GM19328 (cell line): Measurements from ENCODE around the gene SIM1.

Source experiments
- ATAC-seq: cut with Tn5 transposase; IDR thresholded peaks from one replicate; pipeline ENCODE4 v1.9.1; 2021; ENCODE audit warnings: mild to moderate bottlenecking, moderate library complexity; ENCODE audit not compliant: unreplicated experiment

The SIM1 gene

DNA sequence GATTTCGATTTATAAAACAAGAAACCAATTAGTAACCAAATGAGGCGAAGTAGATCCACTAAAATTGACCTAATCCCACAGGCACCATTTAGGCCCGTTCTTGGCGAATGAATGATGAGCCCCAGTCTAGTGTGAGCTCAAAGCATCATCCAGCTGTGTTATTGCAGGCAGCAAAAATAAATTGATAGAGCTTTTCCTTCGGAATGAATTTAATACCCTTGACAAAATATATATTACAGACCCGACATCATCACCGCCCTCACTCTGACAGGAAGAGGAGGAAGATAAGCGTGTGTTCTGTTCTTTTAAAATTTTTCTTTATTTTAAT is 7.8 kb downstream of the SIM1 start:
- no peak for ATAC-seq

DNA sequence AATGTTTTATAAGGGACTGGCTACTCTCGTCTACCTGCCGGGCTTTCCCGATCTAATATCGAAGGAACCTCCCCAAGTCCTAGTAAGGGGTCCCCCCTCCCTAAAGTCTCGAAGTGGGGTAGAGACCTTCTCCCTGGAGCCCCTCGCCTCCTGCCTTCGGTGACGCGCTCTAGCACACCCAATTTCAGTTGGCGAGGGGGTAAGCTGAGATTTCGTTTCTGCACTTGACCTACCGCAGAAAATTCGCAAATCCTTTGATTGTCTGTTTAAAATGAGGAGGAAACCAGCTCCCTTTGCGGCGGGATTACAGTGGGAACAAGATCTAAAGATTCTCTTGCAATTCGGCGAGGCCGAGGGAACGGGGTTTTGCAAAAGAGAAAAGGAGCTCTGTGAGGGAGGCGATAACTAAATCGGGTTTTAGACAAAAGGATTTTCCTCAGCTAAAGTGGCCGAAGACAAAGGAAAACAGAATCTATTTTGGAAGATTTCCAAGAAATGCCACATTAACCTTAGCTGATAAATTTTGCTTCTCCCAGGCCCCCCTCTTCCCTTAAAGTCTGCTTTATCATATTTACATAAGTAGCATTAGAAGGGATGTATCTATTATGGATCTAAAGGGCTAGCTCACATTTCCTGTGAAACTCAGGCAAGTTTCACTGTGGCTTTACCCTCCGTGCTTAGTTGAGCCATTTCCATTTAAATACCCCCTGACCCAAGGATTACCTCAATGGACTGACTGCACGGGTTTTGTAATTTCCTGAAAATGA is 8.4 kb downstream of the SIM1 start:
- ATAC-seq = no peak

DNA sequence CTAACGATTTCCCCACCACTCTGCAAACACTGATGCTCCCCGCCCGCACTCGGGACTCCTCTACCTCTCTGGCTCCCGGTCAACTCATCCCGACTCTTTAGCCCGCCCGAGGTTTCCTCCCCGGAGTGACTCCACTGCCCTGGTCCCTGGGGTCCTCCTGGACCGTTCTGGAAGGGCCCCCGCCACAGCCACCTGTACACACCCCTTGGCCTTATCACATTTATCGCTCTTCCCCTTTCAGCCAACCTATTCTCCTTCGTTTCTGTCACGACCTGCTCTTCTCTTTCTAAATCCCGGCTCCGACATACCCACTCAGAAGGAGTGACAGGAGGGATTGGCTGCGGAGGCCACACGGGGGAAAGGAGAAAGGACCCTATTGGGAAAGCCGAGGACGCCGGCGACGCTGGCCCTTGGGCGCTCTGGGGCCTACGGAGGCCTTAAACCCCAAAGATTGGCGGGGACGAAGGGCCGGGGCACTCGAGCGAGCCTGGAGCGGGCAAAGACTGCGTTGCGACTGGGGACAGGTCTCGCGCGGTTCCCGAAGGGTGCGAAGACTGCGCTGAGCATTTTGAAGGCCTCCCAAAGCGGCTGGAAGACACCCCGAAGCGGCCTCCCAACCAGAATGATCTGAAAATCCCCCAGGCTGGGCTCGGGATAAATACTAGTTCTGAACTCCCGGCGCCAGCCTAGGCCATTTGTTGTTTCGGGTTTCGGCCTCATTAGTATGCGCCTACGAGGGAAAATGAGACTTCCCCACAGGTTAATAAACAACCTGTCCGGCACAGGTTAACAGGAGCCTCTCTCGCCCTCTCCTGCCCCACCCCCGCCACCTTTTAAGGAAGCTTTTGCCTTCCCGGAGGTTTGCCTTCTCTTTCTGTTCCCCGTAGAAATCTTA is 9.2 kb downstream of the SIM1 start:
- ATAC-seq = no peak

DNA sequence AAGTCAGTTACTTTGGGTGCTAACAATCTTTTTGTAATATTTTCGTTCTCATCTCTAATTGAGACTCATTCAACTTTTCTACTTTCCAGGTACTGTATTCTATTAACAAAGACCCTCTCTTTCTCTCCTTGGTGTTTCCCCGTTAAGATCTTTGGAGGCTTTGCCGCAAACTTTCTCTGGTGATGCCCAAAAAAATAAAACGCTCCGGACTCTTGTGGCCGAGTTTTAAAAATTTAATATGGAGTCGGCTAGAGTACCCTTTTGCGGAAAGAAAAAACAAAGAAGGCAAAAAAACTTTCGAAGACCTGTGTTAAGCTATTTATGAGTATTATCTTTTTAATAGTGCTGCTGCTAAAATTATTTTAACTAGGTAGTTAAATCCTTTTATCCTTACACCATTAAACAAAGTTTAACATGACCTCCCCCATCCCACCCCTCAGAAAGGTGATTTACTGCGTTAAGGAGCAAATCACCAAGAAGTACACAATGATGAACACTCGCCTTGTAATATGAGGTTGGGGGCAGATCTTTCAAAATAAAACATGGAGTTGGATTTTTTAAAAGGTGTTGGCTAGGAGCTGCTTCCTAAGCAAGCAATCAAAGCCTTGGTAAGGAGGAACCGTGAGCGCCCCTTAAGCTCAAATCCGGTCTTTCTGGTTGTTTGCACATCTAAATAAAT is 10.0 kb downstream of the SIM1 start:
- no peak for ATAC-seq

DNA sequence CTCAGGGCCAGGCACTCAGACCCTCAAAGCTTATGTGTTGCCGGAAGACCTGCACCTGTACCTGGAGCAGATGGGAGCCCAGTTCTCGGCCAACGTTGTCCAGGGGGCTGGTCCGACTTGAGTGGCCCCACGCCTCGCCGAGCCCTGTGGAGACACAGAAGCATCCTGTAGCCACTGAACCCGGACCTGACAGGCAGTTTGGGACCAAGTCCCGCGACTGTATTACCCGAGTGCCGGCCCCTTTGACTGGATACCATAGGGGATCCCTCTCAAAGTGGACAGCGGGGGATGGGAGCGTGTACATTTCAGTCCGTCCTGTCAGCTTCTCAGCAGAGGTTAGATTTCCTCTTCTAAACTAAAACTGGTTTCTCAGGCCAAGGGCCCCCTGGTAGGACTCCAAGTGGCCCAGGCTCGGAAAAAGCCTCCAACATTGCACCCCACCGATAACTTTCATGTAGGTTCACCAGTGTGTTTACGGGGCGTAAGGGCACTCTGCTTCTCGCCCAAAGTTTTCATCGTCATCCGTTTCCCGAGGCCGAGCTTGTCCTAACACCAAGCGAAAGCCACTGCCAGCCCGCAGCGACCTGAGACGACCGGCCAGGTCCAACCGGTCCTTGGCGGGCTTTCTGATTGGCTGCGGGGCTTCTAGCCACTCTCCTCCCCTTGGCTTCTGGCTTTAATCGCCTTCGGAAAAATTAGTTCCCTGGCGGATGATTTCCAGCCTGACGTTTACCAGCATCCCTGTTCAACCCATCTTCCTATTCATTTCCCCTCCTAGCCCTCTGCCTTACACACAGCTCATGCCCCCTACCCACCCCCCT is 10.8 kb downstream of the SIM1 start:
- ATAC-seq = no peak

DNA sequence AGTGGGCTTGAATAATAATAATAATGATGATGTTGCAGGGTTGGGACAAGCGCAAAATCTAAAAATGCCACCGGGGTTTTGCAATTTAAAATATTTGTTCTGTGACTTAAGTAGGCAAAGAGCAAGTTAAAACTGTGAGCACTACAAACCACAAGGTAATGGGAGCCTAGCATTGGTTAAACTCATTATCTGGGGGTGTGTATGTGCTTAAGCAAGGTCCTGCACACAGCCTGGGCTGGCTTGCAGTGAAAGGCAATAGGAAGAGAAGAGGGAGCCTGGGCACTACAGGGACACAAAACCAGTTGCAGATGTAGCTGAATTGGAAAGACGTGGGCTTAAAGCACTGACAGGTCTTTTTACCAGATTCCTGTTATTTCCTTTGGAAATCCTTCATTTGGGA is 11.7 kb downstream of the SIM1 start:
- ATAC-seq = no peak

DNA sequence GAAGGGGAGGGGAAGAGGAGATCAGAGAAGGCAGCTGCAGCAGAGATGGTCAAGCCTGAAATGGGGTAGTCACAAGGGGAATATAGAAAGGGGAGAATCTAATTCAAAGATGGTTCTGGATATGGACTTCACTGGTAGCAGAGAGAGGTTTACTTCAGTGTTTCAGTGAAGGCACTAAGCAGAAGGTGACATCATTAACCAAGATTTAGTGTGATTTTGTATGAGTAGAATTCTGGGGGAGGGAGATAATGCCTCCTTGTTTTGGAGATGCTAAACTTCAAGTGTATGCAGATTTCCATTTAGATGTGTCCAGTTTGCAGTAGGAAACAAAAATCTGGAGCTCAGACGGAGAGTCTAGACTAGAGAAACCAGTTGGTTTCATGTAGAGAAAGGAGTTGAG is 13.1 kb downstream of the SIM1 start:
- no peak for ATAC-seq

DNA sequence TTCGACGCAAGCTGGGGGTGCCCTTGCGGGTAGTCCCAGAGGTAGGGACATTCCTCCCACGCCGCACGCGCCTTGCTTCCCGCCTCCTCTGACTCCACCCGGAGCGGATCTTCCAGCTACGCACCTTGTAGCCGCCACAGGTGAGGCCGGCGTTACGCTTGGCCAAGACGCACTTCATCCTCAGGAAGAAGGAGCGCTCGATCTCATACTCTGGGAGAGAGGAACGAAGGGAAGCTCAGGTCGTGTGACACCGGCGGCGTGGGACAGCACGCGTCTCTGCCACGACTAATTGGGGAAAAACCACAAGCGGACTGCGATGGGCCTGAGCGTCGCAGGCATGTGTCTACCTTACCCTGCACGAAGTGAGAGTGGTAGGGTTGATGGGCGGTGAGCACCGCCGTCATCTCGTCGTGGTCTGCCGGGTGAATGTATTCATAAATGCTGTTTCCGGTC is 15.5 kb downstream of the SIM1 start:
- ATAC-seq = no peak

DNA sequence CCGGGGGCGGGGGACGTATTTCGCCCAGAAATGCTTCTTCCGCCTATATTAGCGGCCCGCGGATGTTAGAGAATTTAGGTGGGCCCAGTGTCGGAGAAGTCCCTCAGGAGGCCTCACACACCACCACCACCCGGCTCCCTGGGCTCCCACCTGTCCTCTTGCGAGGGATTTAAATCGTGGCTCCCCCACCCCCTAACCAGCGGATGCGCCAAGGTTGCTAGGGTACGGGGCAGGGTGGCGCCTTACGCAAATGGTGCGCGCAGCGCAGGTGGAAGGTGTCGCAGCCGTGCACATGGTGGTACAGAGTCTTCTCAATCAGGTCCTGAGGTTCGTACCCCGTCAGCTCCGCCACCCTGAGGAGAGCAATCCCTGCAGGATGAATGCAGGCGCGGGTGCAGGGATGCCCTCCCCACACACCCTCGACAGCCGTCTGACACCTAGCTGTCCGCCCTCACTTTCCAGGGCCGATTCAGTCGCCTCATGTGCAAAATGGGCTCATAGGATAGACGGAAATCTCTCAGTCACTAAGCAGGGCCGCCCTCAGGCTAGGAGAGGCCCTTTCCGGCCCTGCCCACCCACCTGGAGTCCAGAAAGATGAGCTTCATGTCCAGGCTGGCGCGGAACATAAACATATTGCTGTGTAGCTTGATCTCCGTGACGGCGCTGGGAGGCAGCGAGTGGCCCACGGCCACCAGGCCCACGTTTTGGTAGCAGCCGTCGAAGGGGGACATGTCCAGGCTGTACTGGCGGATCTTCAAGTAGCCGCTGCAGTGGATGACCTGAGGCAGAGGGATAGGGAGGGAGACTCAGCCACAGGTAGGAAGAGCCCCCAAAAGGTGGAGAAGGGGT is 16.6 kb downstream of the SIM1 start:
- no peak for ATAC-seq

DNA sequence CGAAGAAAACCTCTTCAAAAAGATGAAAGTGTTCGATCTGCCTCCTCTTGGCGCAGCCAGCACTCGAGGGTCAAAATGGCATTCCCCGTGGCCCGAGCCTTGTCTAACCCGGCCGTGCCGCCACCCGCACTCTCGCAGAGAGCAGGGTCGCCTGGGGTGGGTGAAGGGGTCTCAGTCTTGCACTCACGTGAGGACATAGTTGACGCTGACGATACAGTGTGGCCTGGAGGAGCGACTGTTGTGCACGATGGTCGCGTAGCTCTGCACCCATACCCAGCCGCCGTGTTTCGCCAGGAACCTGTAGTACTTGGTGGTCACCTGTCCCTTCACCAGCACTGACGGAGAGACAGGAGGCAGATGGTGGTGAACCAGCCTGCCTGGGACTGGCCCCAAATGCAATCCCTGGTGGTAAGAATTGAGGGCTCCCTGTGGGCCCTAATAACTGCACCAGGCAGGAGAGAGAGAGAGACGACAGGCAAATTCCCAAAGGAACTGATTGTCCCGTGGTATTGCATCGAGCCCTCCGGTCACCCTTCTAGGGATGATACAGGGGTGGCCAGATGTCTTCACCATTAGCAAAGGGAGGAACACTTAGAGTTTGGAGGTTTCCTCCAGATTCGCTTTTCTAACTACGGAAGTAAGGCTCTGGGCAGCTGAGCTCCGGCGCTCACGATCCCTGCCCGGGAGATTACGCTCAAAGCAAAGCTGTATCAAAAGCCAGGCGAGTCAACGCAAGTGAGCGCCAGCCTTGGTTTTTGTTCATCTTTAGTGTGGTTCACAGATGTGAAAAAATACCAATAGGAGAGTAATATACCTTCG is 17.4 kb downstream of the SIM1 start:
- ATAC-seq = no peak

DNA sequence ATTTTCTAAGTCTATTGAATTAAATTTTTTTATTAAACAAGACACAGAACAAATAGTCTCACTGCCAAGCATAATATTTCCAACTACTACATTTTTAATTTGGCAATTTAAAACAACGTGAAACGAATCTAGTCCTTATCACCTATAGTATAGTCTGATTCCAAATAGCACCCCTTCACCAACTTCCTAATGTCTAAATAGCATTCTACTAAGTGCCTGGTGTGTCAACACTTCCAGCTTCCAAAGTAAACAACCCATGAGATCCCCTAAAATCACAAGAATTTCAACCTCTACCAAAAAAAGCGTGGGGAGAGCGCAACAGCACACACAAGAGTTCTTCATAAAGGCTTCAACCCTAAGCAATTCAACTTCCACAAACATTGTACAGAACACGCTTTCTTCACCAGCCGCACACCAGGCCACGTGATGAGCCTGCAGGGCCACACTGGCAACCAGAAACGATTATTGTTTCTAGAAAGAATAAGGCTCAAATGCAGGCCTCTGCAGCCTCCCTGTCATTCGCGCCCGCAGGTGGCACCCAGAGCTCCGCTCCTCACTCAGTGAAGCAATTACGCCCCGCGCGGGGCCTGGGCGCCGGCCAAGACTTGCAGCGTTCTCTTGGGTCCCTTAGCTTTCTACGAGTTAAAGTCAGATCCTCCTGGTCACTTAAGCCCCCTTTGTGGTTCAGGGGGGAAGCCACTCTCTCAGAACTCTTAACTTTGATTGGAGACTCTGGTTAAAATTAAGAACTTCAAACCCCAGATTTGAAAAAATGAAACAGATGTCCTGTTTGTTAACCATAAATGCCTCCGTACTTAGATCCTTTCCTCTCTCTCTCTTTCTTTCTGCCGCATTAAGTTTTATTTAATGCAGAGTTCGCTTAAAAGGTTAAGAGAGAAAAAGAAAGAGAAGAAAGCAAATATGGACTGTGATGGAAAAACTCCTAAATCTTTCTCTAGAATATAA is 18.3 kb downstream of the SIM1 start:
- ATAC-seq = no peak

DNA sequence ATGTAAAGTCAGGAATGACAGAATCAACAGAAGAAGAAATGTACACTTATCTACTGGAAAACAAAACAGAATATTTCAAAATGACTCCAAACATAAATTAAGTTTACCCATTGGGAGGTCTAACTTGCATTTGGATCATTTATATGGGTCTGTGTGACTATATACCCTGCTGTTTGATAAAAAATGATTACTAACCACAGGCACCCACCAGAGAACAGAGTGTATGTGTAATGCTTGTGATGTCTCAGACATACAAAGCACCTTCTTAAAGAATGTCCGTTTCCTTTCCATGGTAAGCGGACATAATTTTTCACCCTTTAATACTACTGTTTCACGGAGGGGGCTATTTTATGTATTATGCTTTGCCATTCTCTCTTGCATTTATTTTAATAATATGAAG is 19.2 kb downstream of the SIM1 start:
- ATAC-seq = no peak

DNA sequence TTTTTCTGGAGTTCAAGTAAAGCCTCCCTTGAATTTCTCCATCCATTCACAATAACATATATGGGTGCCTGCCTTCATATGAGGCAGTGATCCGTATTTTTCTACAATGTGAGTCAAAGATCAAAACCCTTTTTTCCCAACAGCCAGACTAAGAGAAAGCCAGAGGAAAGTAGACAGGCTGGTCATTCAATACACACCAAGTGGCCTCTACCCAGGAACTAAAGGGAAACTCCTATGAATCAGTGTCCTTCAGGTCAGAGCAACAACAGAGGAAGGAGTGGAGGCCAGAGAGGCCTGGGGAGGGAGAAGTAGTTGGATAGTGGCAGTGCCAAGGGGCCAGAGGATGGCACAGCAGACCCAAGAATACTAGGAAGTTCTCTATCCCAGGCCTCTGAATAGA is 23.8 kb downstream of the SIM1 start:
- no peak for ATAC-seq

DNA sequence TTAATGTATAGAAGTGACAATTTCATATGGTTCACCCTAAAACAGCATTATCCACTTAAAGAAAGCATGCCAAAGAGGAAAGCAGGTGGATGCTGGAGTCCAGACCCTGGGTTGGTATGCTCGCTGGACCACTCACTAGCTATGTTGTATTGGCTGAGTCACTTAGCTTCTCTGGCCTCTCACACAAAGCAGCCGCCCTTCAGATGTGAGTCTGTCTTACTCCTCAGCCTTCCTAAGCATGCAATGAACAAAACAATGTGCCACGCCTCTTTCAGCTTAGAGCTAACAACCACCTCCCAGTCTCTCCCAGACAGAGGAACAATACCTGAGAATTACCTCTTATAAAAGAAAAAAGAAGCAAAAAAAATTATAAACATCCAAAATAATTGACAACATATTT is 29.4 kb downstream of the SIM1 start:
- ATAC-seq = no peak

DNA sequence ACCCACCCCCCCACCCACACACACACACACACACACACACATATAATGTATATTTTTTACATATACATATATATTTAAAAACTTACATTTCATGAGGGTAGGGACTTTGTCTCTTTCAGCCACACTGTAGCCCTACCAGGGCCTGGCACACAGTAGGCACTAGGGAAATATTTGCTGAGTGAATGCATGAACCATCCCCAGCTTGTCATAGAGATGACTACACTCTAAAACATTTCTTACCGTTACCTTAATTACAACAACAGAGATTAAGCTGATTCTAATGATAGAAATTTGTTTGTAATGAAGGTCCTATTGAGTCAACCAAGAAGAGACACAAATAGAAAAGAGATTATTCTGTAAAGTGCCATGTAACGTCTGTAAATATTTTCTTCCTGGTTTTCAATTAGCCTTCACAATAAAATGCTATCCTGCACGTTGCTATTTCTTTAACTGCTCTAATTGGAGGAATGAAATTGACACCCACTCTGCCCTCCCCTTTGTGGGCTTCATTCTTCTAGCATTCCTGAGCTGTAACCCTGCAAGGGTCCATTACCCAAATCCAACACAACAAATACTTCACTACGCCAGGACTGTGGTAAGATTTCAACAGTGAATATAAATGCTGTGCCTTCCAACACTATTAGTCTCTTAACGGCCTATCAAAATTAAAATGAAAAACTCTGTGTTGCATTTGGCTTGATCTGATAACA is 30.8 kb downstream of the SIM1 start:
- no peak for ATAC-seq

DNA sequence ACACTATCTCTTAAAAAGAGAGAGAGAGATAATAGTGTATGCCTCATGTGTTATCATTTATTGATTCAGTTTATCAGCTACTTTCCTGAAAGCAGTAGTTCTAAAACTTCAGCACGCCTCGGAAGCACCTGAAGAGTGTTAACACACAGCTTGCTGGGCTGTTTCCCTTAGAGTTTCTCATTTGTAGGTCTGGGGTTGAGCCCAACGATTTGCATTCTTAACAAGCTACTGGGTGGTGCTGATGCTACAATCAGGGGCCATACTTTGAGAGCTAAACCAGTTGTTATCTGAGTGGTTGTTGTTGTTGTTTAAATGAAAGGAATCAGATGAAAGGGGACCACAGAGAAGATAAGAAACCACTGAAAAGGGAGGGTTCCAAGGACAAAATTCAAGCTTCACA is 32.6 kb downstream of the SIM1 start:
- no peak for ATAC-seq

DNA sequence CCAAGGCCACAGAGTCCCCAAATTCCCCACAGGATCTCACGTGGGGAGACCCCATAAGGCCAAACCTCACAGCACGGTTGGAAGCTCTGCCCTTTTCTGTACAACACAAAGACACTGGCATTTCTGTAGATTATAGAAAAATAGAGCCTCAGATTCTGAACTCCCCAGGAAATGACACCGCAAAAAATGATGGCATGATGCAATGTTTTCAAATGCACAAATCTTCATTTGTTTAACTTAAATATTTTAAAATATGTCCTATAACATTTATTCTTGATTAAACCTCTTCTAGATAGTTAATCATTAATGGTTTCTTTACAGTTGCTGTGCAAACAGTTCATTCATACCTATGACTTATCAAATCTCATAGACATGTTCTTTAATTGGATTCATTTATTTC is 33.8 kb downstream of the SIM1 start:
- ATAC-seq = no peak
